HG03520 (cell line): Measurements from ENCODE around the gene BMX.
A peak's percentile ranks its signal among the peaks of the same experiment; 100 is the strongest.

Experiments used
- ATAC-seq: cut with Tn5 transposase; IDR thresholded peaks from one replicate; pipeline ENCODE4 v1.9.1; 2021; ENCODE audit warnings: mild to moderate bottlenecking, moderate library complexity; ENCODE audit not compliant: unreplicated experiment

Gene BMX

GRCh38 chrX:15505101-15505500 lies 4.5 kb downstream of the BMX start:
- no peak for ATAC-seq

- no peak for ATAC-seq
Measured at GRCh38 chrX:15507005-15507404, 6.4 kb downstream of the BMX start.

GRCh38 chrX:15509845-15510244 lies 9.2 kb downstream of the BMX start:
- no peak for ATAC-seq

- no peak for ATAC-seq
Measured at GRCh38 chrX:15511563-15511962, 11.0 kb downstream of the BMX start.

DNA sequence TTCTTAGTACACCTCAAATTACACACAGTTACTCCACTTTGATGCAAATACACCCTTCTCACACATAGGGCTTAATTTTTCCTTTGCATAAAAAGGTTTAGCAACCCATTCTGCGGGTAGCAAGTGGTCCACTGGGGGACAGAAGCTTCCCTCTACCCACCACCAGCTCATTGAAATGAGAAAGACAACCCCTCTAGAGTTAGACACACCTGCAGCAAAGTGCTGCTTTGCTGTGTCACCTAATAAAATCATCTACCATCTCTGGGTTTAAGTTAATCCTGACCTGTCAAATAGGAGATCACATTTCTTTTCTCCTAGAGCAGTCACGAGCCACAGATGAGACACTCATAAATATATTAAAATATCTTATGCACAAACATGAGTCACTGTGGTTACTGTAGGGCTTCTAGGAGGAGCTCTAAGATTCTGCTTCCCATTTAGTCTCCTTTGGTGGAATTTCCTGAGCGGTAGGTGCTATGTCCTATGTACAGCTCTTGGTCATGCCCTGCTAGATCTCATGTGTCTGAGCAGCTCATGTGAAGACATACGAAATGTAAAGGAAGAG lies 11.9 kb downstream of the BMX start:
- ATAC-seq, result no peak

GRCh38 chrX:15514279-15514678 lies 13.7 kb downstream of the BMX start:
- no peak for ATAC-seq

- no peak for ATAC-seq
Measured at GRCh38 chrX:15515931-15516330, 15.3 kb downstream of the BMX start.

- no peak for ATAC-seq
Measured at GRCh38 chrX:15522464-15522863, 21.9 kb downstream of the BMX start.

- no peak for ATAC-seq
Measured at GRCh38 chrX:15523088-15523487, 22.5 kb downstream of the BMX start.

GRCh38 chrX:15524417-15524816 lies 23.8 kb downstream of the BMX start:
- no peak for ATAC-seq

GRCh38 chrX:15525664-15526416 lies 25.2 kb downstream of the BMX start:
- no peak for ATAC-seq

DNA sequence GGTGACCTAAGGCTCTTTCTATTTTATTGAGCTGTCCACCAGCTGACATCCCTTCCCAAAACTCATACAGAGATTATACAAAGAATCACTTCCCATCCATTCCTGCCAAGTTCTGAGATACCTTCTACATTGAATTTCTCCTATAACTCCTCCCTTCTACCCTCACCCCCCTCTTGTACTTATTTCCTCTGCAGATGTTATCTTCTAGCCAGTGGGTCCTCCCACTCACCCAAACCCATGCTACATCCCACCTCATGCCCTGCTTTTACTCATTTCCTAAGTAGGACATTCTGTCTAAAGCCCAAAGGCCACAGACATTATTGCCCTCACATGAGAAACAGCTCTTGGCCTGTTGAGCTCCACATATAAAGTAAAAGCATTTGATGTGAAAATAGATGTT lies 28.6 kb downstream of the BMX start:
- no peak for ATAC-seq

DNA sequence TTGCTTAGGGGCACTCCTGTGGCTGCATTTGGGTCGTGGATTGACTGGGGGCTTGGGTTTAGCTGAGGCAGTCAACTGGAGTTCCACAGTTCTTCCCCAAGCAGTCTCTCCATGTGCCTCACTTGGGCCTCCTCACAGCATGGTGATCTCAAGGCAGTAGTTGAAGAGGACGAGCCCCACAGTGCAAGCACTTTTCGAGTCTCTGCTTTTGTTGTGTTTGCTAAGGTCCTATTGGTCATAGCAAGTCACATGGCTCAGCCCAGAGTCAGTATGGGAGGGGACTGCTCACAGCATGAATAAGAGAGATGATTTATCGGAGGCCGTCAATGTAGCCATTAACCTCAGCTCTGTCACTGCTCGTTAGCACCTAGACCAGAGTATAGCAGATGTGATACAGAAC lies 29.7 kb downstream of the BMX start:
- ATAC-seq, result no peak

DNA sequence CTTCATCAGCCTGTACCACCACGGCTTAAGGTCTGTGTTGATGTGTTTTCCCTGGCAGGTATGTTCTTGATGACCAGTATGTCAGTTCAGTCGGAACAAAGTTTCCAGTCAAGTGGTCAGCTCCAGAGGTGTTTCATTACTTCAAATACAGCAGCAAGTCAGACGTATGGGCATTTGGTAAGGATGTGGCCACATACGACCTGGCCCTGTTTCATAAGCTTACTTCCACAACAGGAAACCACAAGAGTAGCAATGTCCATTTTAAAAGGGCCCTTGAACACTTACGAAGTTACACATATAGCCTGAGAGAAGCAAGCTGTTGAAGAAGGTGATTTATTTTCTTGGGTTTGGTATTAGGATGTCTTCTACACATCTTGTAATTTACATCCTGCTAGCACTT lies 46.1 kb downstream of the BMX start:
- ATAC-seq, result no peak

- no peak for ATAC-seq
Measured at GRCh38 chrX:15547356-15547755, 46.7 kb downstream of the BMX start.

- ATAC-seq, result no peak
Measured at GRCh38 chrX:15549189-15550012, 48.8 kb downstream of the BMX start.

- ATAC-seq, result no peak
Measured at GRCh38 chrX:15559227-15559626, 58.6 kb downstream of the BMX start.

DNA sequence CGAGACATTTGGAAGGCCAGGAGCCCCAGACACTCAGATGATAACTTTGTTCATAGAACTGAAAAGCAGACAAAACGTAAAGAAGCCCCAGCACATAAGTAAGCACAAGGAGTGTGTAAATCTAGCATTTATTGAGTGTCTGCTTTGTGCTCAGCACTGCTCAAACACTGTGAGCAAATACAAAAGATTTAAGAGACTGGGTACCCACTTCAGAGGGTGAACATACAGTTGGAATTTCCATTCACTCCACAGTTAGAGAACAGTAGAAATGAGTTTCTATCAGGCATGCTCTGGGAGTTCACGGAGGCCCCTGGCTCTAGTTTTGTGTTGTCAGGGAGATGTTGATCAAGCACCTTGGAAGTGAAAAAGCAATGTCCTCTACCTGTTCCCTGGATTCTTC lies 60.3 kb downstream of the BMX start:
- no peak for ATAC-seq

DNA sequence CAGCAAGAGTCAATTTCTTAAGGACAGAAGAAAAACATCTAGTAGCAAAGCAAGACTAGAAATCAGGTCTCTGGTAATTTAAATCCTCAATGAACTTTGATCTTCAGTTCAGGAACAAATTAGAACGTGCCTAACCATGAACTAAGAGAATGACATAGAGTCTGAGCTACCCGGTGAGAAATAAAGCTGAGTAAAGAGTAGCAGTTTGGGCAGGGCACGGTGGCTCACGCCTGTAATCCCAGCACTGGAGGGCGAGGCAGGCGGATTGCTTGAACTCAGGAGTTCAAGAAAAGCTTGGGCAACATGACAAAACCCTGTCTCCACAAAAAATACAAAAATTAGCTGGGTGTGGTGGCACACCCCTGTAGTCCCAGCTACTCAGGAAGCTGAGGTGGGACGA lies 62.4 kb downstream of the BMX start:
- ATAC-seq, result no peak

DNA sequence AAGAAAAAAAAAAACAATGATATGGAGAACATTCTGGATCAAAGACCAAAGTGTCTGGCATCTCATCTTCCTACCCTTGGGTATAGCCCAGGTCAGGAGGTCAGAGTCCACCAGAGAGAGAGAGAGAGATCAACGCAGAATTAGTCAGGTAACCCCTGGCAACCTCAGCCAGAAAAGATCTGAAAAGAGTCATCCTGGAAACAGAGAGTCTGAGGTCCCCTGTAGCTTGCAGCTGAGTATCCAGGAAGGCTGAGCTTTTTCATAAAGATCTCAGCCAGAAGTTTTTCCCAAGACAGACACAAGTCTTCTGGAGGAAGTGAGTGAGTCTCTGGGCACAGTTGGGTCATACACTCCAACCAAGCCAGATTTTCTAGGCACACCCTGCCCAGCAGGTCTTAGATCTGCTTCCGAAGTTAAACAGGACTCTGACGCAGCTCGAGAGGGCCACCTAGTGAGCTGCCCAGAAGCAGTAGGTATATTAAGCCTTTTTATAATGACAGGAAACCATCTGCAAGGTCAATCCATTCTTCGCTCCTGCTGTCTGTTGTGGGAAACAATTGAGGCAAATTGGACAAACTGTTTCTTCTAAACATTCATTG lies 64.5 kb downstream of the BMX start:
- peak; percentile 55 for ATAC-seq

- ATAC-seq, result no peak
Measured at GRCh38 chrX:15566244-15566643, 65.6 kb downstream of the BMX start.

- ATAC-seq, result no peak
Measured at GRCh38 chrX:15567267-15567666, 66.7 kb downstream of the BMX start.
